Chondrocyte (in vitro differentiated cells): ENCODE measurements around the gene THSD7B. TPM values are rescaled to one million over a fixed set of nuclear protein-coding genes. Genes with fewer than 3 reads are reported as not detected.

Experiments
- DNase-seq: peaks from one replicate; pipeline ENCODE4 v3.0.0; 2021; ENCODE audit warnings: mixed read lengths, low spot score
- H3K27ac Mint-ChIP-seq: one replicate; pipeline ENCODE4 v1.8.0; 2021; ENCODE audit warnings: mild to moderate bottlenecking, moderate library complexity, mixed read lengths; ENCODE audit not compliant: unreplicated experiment
- H3K27me3 Mint-ChIP-seq: 2 replicates; pipeline ENCODE4 v1.8.0; 2021; ENCODE audit warnings: low read depth, mixed read lengths
- H3K36me3 Mint-ChIP-seq: 2 replicates; pipeline ENCODE4 v1.8.0; 2021; ENCODE audit warnings: low read depth, mixed read lengths
- H3K4me1 Mint-ChIP-seq: 2 replicates; pipeline ENCODE4 v1.8.0; 2021; ENCODE audit warnings: low read depth, mild to moderate bottlenecking, mixed read lengths
- H3K4me3 Mint-ChIP-seq: one replicate; pipeline ENCODE4 v1.8.0; 2021; ENCODE audit warnings: mild to moderate bottlenecking, moderate library complexity, mixed read lengths; ENCODE audit not compliant: unreplicated experiment
- H3K9me3 Mint-ChIP-seq: 2 replicates; pipeline ENCODE4 v1.8.0; 2021; ENCODE audit warnings: low read depth, mixed read lengths
- CTCF ChIP-seq: fragments of 200-600 bp; sonication (generic); IDR thresholded peaks from 2 replicates; pipeline ENCODE4 v1.5.0; 2021; ENCODE audit warnings: antibody characterized with exemption, mild to moderate bottlenecking, moderate library complexity
- long read RNA-seq: library from polyadenylated mRNA; stranded (forward); transcript quantifications from one replicate; pipeline ENCODE4 v2.0.0, GENCODE V29; 2021
- total RNA-seq: library from RNA; stranded (reverse); gene quantifications from 3 replicates; pipeline ENCODE4 v1.2.1, GENCODE V29; 2021

Gene THSD7B
- total RNA-seq: not detected in 3 replicates
- long read RNA-seq: 0 reads

GRCh38 chr2:136765256-136766072 lies at the start of gene THSD7B:
TSS of gene THSD7B (plus strand) at chr2:136765545. CDS start at chr2:136882179, 116,634 bp downstream.
- peaks cover 14% of the 10 kb centered on the region for H3K4me1 Mint-ChIP-seq
- TF ChIP-seq CTCF: no peak
- no peaks in the 10 kb centered on the region for H3K9me3 Mint-ChIP-seq
- H3K27me3 Mint-ChIP-seq: peaks cover 60% of the 10 kb centered on the region
- DNase-seq: no peak
- no peaks in the 10 kb centered on the region for H3K36me3 Mint-ChIP-seq
- peak within 1 kb of the TSS; percentile 64 for H3K4me3 Mint-ChIP-seq
- no peak within 1 kb of the TSS for H3K27ac Mint-ChIP-seq

GRCh38 chr2:136718273-136718672 lies 47.1 kb upstream of the THSD7B start:
- no peaks in the 10 kb centered on the region for H3K27me3 Mint-ChIP-seq

GRCh38 chr2:136727973-136728699 lies 37.2 kb upstream of the THSD7B start:
- Mint-ChIP-seq H3K9me3 (peaks cover 31% of the 10 kb centered on the region), H3K27ac (no peak overlapping the region), H3K27me3 (no peaks in the 10 kb centered on the region), H3K4me3 (no peak overlapping the region), H3K36me3 (no peaks in the 10 kb centered on the region), H3K4me1 (no peaks in the 10 kb centered on the region)
- no peak for TF ChIP-seq CTCF
- peak; percentile 64 for DNase-seq

More at GRCh38 chr2:136718273-136718672, 47.1 kb upstream of the THSD7B start:
- peaks cover 23% of the 10 kb centered on the region for H3K9me3 Mint-ChIP-seq
- no peaks in the 10 kb centered on the region for H3K36me3 Mint-ChIP-seq
- H3K27ac Mint-ChIP-seq: no peak overlapping the region
- no peaks in the 10 kb centered on the region for H3K4me1 Mint-ChIP-seq
- no peak overlapping the region for H3K4me3 Mint-ChIP-seq
- no peak for TF ChIP-seq CTCF
- no peak for DNase-seq

- Mint-ChIP-seq H3K27ac (no peak overlapping the region), H3K9me3 (peaks cover 3% of the 10 kb centered on the region), H3K27me3 (peaks cover 3% of the 10 kb centered on the region), H3K4me3 (no peak overlapping the region), H3K36me3 (no peaks in the 10 kb centered on the region), H3K4me1 (no peaks in the 10 kb centered on the region)
- no peak for TF ChIP-seq CTCF
- DNase-seq: no peak
These were observed 29.1 kb upstream of the THSD7B start for GRCh38 chr2:136736236-136736635.

GRCh38 chr2:136738044-136738443 lies 27.3 kb upstream of the THSD7B start:
- Mint-ChIP-seq H3K4me3 (no peak overlapping the region), H3K36me3 (no peaks in the 10 kb centered on the region), H3K27ac (no peak overlapping the region), H3K27me3 (peaks cover 3% of the 10 kb centered on the region), H3K9me3 (no peaks in the 10 kb centered on the region), H3K4me1 (no peaks in the 10 kb centered on the region)
- TF ChIP-seq CTCF: no peak
- DNase-seq: no peak
